ENCODE results near the gene RNF227. TPM values are rescaled to one million over a fixed set of nuclear protein-coding genes. Genes with fewer than 3 reads are reported as not detected.

The RNF227 gene
- total and polyA plus RNA-seq, 2 donors from 2014 or later: 2.5 TPM

- no peak overlapping the region for H3K4me3 ChIP-seq (ENCODE audit: low read length in 3 of 3)
- no peak for TF ChIP-seq CTCF (IDR thresholded peaks at IDR 0.05; ENCODE audit: borderline replicate concordance, extremely low read depth, insufficient read depth)
- H3K4me1 ChIP-seq (ENCODE audit: control insufficient read depth in 2 of 3, insufficient read depth in 2 of 3, low read depth in 1 of 3, low read length in 3 of 3): peaks cover 10 to 16% (median 16%) of the 10 kb centered on the region in 3 donors
- H3K9me3 ChIP-seq (ENCODE audit: control insufficient read depth in 2 of 3, insufficient read depth in 1 of 3, low read length in 3 of 3): no peaks in the 10 kb centered on the region
- no peaks in the 10 kb centered on the region for H3K27me3 ChIP-seq (ENCODE audit: control insufficient read depth, insufficient read depth, low read length)
- H3K27ac ChIP-seq (ENCODE audit: low read depth in 2 of 2, low read length in 2 of 2): no peak overlapping the region
- FAIRE-seq (no peak), DNase-seq (no peak)
- intact Hi-C loops (cut with DNase I): no loop called here
- H3K9ac ChIP-seq (ENCODE audit: low read length in 3 of 3): no peak overlapping the region
- peaks cover 25 to 48% (median 28%) of the 10 kb centered on the region in 3 donors for H3K36me3 ChIP-seq (ENCODE audit: control insufficient read depth in 2 of 3, insufficient read depth in 3 of 3, low read length in 3 of 3)
These were observed 22.8 kb downstream of the RNF227 start for GRCh38 chr17:7893187-7893880.

- Histone ChIP-seq H3K9me3 (ENCODE audit: control insufficient read depth in 2 of 3, insufficient read depth in 1 of 3, low read length in 3 of 3) (no peaks in the 10 kb centered on the region), H3K27ac (ENCODE audit: low read depth in 2 of 2, low read length in 2 of 2) (peak overlapping the region; percentile 94 to 95), H3K9ac (ENCODE audit: low read length in 3 of 3) (peak overlapping the region in 2 of 3 donors; percentile 37 to 86), H3K27me3 (ENCODE audit: control insufficient read depth, insufficient read depth, low read length) (no peaks in the 10 kb centered on the region), H3K4me1 (ENCODE audit: control insufficient read depth in 2 of 3, insufficient read depth in 2 of 3, low read depth in 1 of 3, low read length in 3 of 3) (peaks cover 12 to 26% (median 21%) of the 10 kb centered on the region in 3 donors), H3K4me3 (ENCODE audit: low read length in 3 of 3) (peak overlapping the region in 1 of 3 donors; percentile 35), H3K36me3 (ENCODE audit: control insufficient read depth in 2 of 3, insufficient read depth in 3 of 3, low read length in 3 of 3) (peaks cover 10 to 23% (median 11%) of the 10 kb centered on the region in 3 donors)
- intact Hi-C loops (cut with DNase I): no loop called here
- DNase-seq: peak; percentile 83 to 98 (median 92)
- peak; percentile 52 for TF ChIP-seq CTCF (IDR thresholded peaks at IDR 0.05; ENCODE audit: borderline replicate concordance, extremely low read depth, insufficient read depth)
- FAIRE-seq: peak; percentile 76
These were observed 26.7 kb downstream of the RNF227 start for GRCh38 chr17:7889166-7889955.

GRCh38 chr17:7888184-7888920 is 27.7 kb downstream of the RNF227 start, which contains the start of gene CHD3:
CHD3 (plus strand) TSS chr17:7888789; CDS start chr17:7889001, 212 bp downstream.
- peaks cover 8 to 13% (median 11%) of the 10 kb centered on the region in 3 donors for H3K36me3 ChIP-seq (ENCODE audit: control insufficient read depth in 2 of 3, insufficient read depth in 3 of 3, low read length in 3 of 3)
- TF ChIP-seq CTCF (IDR thresholded peaks at IDR 0.05; ENCODE audit: borderline replicate concordance, extremely low read depth, insufficient read depth): no peak
- H3K27me3 ChIP-seq (ENCODE audit: control insufficient read depth, insufficient read depth, low read length): no peaks in the 10 kb centered on the region
- DNase-seq (peak in 1 of 5 donors; percentile 5), FAIRE-seq (no peak)
- H3K4me3 ChIP-seq (ENCODE audit: low read length in 3 of 3): peak within 1 kb of the TSS; percentile 56 to 83 (median 60)
- peak within 1 kb of the TSS; percentile 26 to 86 (median 82) for H3K9ac ChIP-seq (ENCODE audit: low read length in 3 of 3)
- peak within 1 kb of the TSS; percentile 94 to 95 for H3K27ac ChIP-seq (ENCODE audit: low read depth in 2 of 2, low read length in 2 of 2)
- intact Hi-C loops (cut with DNase I): no loop called here
- H3K9me3 ChIP-seq (ENCODE audit: control insufficient read depth in 2 of 3, insufficient read depth in 1 of 3, low read length in 3 of 3): no peaks in the 10 kb centered on the region
- peaks cover 12 to 26% (median 21%) of the 10 kb centered on the region in 3 donors for H3K4me1 ChIP-seq (ENCODE audit: control insufficient read depth in 2 of 3, insufficient read depth in 2 of 3, low read depth in 1 of 3, low read length in 3 of 3)

Data from kidney (tissue), 14 donors.